BJ (cell line): ENCODE measurements around the gene CRYGN. TPM values are rescaled to one million over a fixed set of nuclear protein-coding genes. Genes with fewer than 3 reads are reported as not detected.
A peak's percentile ranks its signal among the peaks of the same experiment; 100 is the strongest.

ENCODE experiments used
- CTCF ChIA-PET: fragments of 350-600 bp; formaldehyde crosslinking; extraction: SDS; loops from one replicate; lab custom pipeline; 2021; ENCODE audit warnings: antibody characterized with exemption, inconsistent platforms; lab: Yijun Ruan, JAX
- POLR2A ChIA-PET: fragments of 300-600 bp; sonication (Branson Sonifier 250); formaldehyde crosslinking; extraction: SDS; loops from one replicate; lab custom pipeline; 2021; ENCODE audit warnings: antibody characterized with exemption; lab: Charles Lee
- DNase-seq: peaks from one replicate; pipeline ENCODE4 v3.0.0-alpha.2; 2011; ENCODE audit warnings: low read depth
- H3K27me3 ChIP-seq: 2 replicates; pipeline ENCODE4 v1.6.0; 2011; ENCODE audit warnings: low read length; ENCODE audit not compliant: control insufficient read depth, insufficient read depth
- H3K36me3 ChIP-seq: 2 replicates; pipeline ENCODE4 v1.5.1; 2011; ENCODE audit warnings: low read length; ENCODE audit not compliant: control insufficient read depth, insufficient read depth
- H3K4me3 ChIP-seq: 2 replicates; pipeline ENCODE4 v1.5.1; 2011; ENCODE audit warnings: low read depth, mild to moderate bottlenecking, control low read depth, low read length
- polyA plus RNA-seq: library from polyadenylated mRNA; depleted of rRNA; stranded (reverse); fragments of >200 nt; gene quantifications from 2 replicates; pipeline ENCODE4 v1.2.3, GENCODE V29; 2011
- TF ChIP-seq, protein P1 (sequence below): IDR thresholded peaks from 2 replicates; pipeline ENCODE4 v1.5.1; 2011; ENCODE audit warnings: low read depth, mild to moderate bottlenecking, control low read depth, inconsistent platforms, low read length, moderate library complexity; ENCODE audit not compliant: insufficient read depth

Gene CRYGN
- polyA plus RNA-seq, 1 experiment: 0.10 TPM

DNA sequence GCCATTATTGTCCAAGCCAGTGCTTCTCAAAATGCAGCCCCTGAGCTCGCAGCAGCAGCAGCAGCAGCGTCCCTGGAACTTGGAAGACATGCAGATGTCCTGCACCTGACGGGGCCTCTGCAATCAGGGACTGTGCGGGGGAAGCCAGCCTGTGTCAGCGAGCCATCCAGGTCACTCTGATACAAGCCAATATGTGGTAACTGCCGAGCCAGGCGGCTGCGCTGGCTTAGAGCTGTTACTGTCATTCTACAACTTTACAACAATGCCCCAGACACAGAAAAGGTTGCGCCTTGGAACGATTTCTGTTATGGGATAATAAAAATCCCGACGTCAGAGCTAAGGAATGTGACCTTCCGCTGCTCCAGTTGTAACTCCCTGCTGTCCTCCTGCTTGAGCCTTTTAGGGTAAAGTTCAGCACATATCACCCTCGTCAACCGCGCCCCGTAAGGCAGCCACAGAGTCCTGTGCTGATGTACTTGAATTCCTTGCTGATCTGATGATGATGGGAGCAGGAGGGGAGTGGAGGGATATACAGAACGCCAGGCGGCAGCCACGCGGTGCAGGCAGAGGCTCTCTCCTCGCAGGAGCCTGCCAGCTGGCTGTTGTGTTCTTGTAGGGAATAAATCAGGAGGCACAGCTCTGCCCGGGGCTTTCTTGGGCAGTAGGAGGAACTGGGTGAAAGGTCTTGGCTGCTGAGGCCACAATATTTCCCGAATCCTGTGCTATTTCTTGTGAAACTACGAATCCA lies 20.0 kb upstream of the CRYGN start:
- Histone ChIP-seq H3K36me3 (peaks cover 4% of the 10 kb centered on the region; the same call in 1 of the 2 replicates), H3K4me3 (peak overlapping the region; percentile 3; the same call in 1 of the 2 replicates), H3K27me3 (no peaks in the 10 kb centered on the region)
- CTCF ChIA-PET: interaction anchor here (0.9 to 5.6 kb wide), 8 partner anchors 11 to 300 kb away, joined by 3 to 42 read pairs (median 4); partner anchors contain the start of gene RHEB
- DNase-seq: peak; percentile 91
- POLR2A ChIA-PET: interaction anchor here (0.7 to 1.1 kb wide), 2 partner anchors 31 to 44 kb away, joined by 3 read pairs; no protein-coding TSS in a partner anchor
- TF ChIP-seq, protein P1, sequence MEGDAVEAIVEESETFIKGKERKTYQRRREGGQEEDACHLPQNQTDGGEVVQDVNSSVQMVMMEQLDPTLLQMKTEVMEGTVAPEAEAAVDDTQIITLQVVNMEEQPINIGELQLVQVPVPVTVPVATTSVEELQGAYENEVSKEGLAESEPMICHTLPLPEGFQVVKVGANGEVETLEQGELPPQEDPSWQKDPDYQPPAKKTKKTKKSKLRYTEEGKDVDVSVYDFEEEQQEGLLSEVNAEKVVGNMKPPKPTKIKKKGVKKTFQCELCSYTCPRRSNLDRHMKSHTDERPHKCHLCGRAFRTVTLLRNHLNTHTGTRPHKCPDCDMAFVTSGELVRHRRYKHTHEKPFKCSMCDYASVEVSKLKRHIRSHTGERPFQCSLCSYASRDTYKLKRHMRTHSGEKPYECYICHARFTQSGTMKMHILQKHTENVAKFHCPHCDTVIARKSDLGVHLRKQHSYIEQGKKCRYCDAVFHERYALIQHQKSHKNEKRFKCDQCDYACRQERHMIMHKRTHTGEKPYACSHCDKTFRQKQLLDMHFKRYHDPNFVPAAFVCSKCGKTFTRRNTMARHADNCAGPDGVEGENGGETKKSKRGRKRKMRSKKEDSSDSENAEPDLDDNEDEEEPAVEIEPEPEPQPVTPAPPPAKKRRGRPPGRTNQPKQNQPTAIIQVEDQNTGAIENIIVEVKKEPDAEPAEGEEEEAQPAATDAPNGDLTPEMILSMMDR: peak; percentile 61

- Histone ChIP-seq H3K36me3 (no peaks in the 10 kb centered on the region), H3K27me3 (no peaks in the 10 kb centered on the region), H3K4me3 (no peak overlapping the region)
- CTCF ChIA-PET: interaction anchor here (0.8 to 5.6 kb wide), 3 partner anchors 8 to 302 kb away, joined by 4 to 42 read pairs (median 34); no protein-coding TSS in a partner anchor
- DNase-seq: no peak
- TF ChIP-seq, protein P1: no peak
- POLR2A ChIA-PET: no interaction called here
These were observed 17.6 kb upstream of the CRYGN start for GRCh38 chr7:151457534-151457933.

DNA sequence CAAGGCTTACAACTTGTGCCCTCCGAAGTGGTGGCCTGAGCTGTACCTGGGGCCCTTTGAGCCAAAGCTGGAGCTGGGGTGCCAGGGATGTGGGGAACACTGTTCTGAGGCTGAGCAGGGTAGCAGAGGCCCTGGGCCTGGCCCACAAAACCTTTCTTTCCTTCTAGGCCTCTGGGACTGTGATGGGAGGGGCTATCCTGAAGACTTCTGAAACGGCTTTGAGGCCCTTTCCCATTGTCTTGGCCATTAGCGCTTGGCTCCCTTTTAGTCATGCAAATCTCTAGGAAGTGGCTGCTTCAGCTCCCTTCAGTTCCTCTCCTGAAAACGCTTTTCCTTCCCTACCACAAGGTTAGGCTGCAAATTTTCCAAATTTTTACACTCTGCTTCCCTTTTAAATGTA lies 16.8 kb upstream of the CRYGN start:
- Histone ChIP-seq H3K36me3 (no peaks in the 10 kb centered on the region), H3K27me3 (no peaks in the 10 kb centered on the region), H3K4me3 (no peak overlapping the region)
- no peak for DNase-seq
- CTCF ChIA-PET: interaction anchor here (0.8 to 5.6 kb wide), 4 partner anchors 8 to 303 kb away, joined by 4 to 42 read pairs (median 20); no protein-coding TSS in a partner anchor
- TF ChIP-seq, protein P1: no peak
- POLR2A ChIA-PET: no interaction called here

DNA sequence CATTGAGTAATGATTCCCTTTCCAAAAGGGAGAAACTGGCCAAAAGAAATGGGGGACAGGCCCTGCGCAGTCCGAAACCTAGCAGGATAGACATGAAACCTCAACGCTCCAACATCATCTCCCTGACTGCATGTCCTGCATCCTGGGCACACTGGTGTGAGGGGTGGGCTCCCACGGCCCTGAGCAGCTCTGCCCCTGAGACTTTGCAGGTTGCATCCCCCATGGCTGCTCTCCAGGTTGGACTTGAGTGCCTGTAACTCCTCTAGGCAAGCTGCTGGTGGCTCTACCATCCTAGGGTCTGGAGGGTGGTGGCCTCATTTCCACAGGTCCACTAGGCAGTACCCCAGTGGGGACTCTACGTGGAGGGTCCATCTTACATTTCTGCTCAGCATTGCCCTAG lies 16.3 kb upstream of the CRYGN start:
- DNase-seq: no peak
- Histone ChIP-seq H3K27me3 (peaks cover 2% of the 10 kb centered on the region; the same call in 1 of the 2 replicates), H3K4me3 (no peak overlapping the region), H3K36me3 (no peaks in the 10 kb centered on the region)
- CTCF ChIA-PET: interaction anchor here (1.2 to 5.6 kb wide), 3 partner anchors 7 to 303 kb away, joined by 5 to 42 read pairs (median 34); no protein-coding TSS in a partner anchor
- POLR2A ChIA-PET: no interaction called here
- TF ChIP-seq, protein P1: no peak

- CTCF ChIA-PET: interaction anchor here (4.8 to 9.5 kb wide), 2 partner anchors 7 to 87 kb away, joined by 42 to 148 read pairs; no protein-coding TSS in a partner anchor
These were observed 15.7 kb upstream of the CRYGN start for GRCh38 chr7:151455690-151456089.

More at GRCh38 chr7:151455690-151456089, 15.7 kb upstream of the CRYGN start:
- Histone ChIP-seq H3K27me3 (peaks cover 2% of the 10 kb centered on the region; the same call in 1 of the 2 replicates), H3K4me3 (no peak overlapping the region), H3K36me3 (no peaks in the 10 kb centered on the region)
- TF ChIP-seq, protein P1: no peak
- POLR2A ChIA-PET: no interaction called here
- no peak for DNase-seq
